BLaER1 treated with 17β-estradiol and CSF1 and Interleukin-3, amounts not matched to agents 10 nM and 100 nM (cell line): ENCODE data around the gene CIAPIN1.
A peak's percentile ranks its signal among the peaks of the same experiment; 100 is the strongest.
"Not testable (repeated sequence)": the region's sequence is repeated elsewhere in the genome, so short reads cannot be mapped to it uniquely, and the experiment has no call there.

Experiments used
- H3K27ac ChIP-seq, 11 experiments: shearing (Covaris generic); formaldehyde crosslinking; 2 replicates each; pipeline ENCODE4 v1.8.1; 2022
- H3K27me3 ChIP-seq, 11 experiments: shearing (Covaris generic); formaldehyde crosslinking; 2 replicates each; pipeline ENCODE4 v1.8.1; 2022
- H3K36me3 ChIP-seq, 11 experiments: shearing (Covaris generic); formaldehyde crosslinking; 2 replicates each; pipeline ENCODE4 v1.8.1; 2022
- H3K4me1 ChIP-seq, 10 experiments: shearing (Covaris generic); formaldehyde crosslinking; 2 replicates each; pipeline ENCODE4 v1.8.1; 2022
- H3K4me2 ChIP-seq, 11 experiments: shearing (Covaris generic); formaldehyde crosslinking; 2 replicates each; pipeline ENCODE4 v1.8.1; 2022
- H3K4me3 ChIP-seq, 10 experiments: shearing (Covaris generic); formaldehyde crosslinking; 2 replicates each; pipeline ENCODE4 v1.8.1; 2022
- H3K9ac ChIP-seq, 11 experiments: shearing (Covaris generic); formaldehyde crosslinking; 2 replicates each; pipeline ENCODE4 v1.8.1; 2022
- H3K9me3 ChIP-seq, 11 experiments: shearing (Covaris generic); formaldehyde crosslinking; replicated peaks in 1 of 11; 2 replicates each; pipeline ENCODE4 v1.8.1; 2022
- H4K20me1 ChIP-seq, 11 experiments: shearing (Covaris generic); formaldehyde crosslinking; 2 replicates each; pipeline ENCODE4 v1.8.1; 2022
- Cebpa-rat ChIP-seq, 11 experiments: shearing (Covaris generic); IDR thresholded peaks; 2 replicates each; pipeline ENCODE4 v1.8.1; 2022

Gene CIAPIN1

GRCh38 chr16:57464523-57464922 is 17.3 kb upstream of the CIAPIN1 start:
- Histone ChIP-seq H3K27ac (no peak overlapping the region), H3K9ac (peak overlapping the region in 3 of 11 experiments; percentile 21 to 90 (median 84); a peak in 3 of 22 replicates), H3K4me1 (peaks cover 10 to 18% (median 13%) of the 10 kb centered on the region in 10 experiments), H3K36me3 (peaks cover 72 to 83% (median 80%) of the 10 kb centered on the region in 11 experiments), H4K20me1 (peaks cover 3 to 62% (median 34%) of the 10 kb centered on the region in 11 experiments; a peak in 19 of 22 replicates), H3K4me2 (no peak overlapping the region), H3K27me3 (no peaks in the 10 kb centered on the region), H3K9me3 (no peaks in the 10 kb centered on the region), H3K4me3 (no peak overlapping the region)
- TF ChIP-seq Cebpa-rat (IDR thresholded peaks at IDR 0.05) = no peak

DNA sequence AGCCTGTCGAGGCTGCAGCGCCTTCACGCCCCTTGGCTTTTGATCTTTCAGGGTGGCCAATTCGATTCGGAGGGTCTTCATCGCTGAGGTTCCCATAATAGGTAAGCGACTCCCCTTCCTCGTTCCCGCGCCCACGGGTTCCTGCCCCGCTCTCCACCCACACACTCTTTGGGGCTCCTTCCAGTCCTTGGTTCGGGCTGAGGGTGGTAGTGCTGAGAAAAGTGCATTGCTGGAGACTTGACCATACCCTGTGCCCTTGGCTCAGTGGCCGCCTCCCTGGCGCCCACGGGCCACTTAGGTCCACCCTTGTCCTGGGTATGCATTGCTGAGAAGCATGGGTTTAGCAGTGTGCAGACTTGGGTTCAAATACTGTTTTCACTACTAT is 15.8 kb upstream of the CIAPIN1 start:
- peak overlapping the region; percentile 89 to 97 (median 92) for H3K4me2 ChIP-seq
- peaks cover 0 to 47% (median 30%) of the 10 kb centered on the region in 11 experiments; a peak in 18 of 22 replicates for H4K20me1 ChIP-seq
- peaks cover 10 to 18% (median 13%) of the 10 kb centered on the region in 10 experiments for H3K4me1 ChIP-seq
- peaks cover 72 to 83% (median 80%) of the 10 kb centered on the region in 11 experiments for H3K36me3 ChIP-seq
- H3K27me3 ChIP-seq = no peaks in the 10 kb centered on the region
- no peak for TF ChIP-seq Cebpa-rat (IDR thresholded peaks at IDR 0.05)
- peak overlapping the region; percentile 76 to 90 (median 82) for H3K4me3 ChIP-seq
- H3K9ac ChIP-seq = peak overlapping the region; percentile 78 to 90 (median 85)
- H3K27ac ChIP-seq = peak overlapping the region; percentile 62 to 78 (median 70); a peak in 21 of 22 replicates
- H3K9me3 ChIP-seq = no peaks in the 10 kb centered on the region

GRCh38 chr16:57462209-57462977 is 15.2 kb upstream of the CIAPIN1 start, which contains the start of gene POLR2C:
TSS of gene POLR2C (plus strand) at chr16:57462679. CDS start at chr16:57462725, 46 bp downstream.
- Histone ChIP-seq H3K36me3 (peaks cover 72 to 83% (median 80%) of the 10 kb centered on the region in 11 experiments), H3K4me2 (peak within 1 kb of the TSS; percentile 89 to 97 (median 92)), H4K20me1 (peaks cover 0 to 41% (median 30%) of the 10 kb centered on the region in 11 experiments; a peak in 18 of 22 replicates), H3K9me3 (no peaks in the 10 kb centered on the region), H3K9ac (peak within 1 kb of the TSS; percentile 78 to 90 (median 85)), H3K4me3 (peak within 1 kb of the TSS; percentile 76 to 90 (median 82)), H3K27ac (peak within 1 kb of the TSS; percentile 62 to 78 (median 70)), H3K4me1 (peaks cover 10 to 18% (median 13%) of the 10 kb centered on the region in 10 experiments), H3K27me3 (no peaks in the 10 kb centered on the region)
- no peak for TF ChIP-seq Cebpa-rat (IDR thresholded peaks at IDR 0.05)

DNA sequence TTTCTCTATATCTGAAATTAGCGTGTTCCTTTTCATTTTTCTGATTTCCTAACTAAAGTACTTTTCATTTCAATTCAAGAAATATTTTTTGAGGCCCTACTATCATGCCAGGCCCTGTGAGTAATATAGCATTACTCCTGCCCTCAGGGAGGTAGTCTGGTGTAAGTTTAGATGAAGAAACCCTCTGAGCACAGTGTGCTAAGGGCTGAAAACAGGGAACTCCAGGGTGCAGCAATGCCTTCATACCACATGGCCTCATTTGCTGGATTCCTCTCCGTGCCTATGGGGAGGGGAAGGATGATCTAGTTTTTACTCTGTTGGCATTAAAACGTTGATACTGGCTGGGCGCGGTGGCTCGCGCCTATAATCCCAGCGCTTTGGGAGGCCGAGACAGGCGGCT is 4.8 kb upstream of the CIAPIN1 start:
- TF ChIP-seq Cebpa-rat (IDR thresholded peaks at IDR 0.05) = no peak
- Histone ChIP-seq H3K4me2 (no peak overlapping the region), H3K27me3 (no peaks in the 10 kb centered on the region), H3K36me3 (peaks cover 61 to 69% (median 64%) of the 10 kb centered on the region in 11 experiments), H3K9ac (no peak overlapping the region), H3K4me3 (no peak overlapping the region), H3K9me3 (no peaks in the 10 kb centered on the region), H3K27ac (no peak overlapping the region), H3K4me1 (peaks cover 7 to 16% (median 13%) of the 10 kb centered on the region in 10 experiments), H4K20me1 (no peaks in the 10 kb centered on the region)

GRCh38 chr16:57446531-57447185 is 527 bp downstream of the CIAPIN1 start:
- peak overlapping the region; percentile 78 to 98 (median 93) for H3K4me2 ChIP-seq
- H3K27ac ChIP-seq = peak overlapping the region; percentile 90 to 96 (median 92)
- TF ChIP-seq Cebpa-rat (IDR thresholded peaks at IDR 0.05) = no peak
- H3K9ac ChIP-seq = peak overlapping the region; percentile 91 to 99 (median 96)
- peaks cover 16 to 36% (median 28%) of the 10 kb centered on the region in 10 experiments for H3K4me1 ChIP-seq
- H3K36me3 ChIP-seq = peaks cover 25 to 40% (median 33%) of the 10 kb centered on the region in 11 experiments
- H3K27me3 ChIP-seq = no peaks in the 10 kb centered on the region
- peak overlapping the region; percentile 80 to 96 (median 88) for H3K4me3 ChIP-seq
- peaks cover 0 to 24% (median 0%) of the 10 kb centered on the region in 11 experiments; a peak in 6 of 22 replicates for H4K20me1 ChIP-seq
- H3K9me3 ChIP-seq = peaks cover 5 to 20% (median 11%) of the 10 kb centered on the region in 11 experiments; a peak in 21 of 22 replicates

DNA sequence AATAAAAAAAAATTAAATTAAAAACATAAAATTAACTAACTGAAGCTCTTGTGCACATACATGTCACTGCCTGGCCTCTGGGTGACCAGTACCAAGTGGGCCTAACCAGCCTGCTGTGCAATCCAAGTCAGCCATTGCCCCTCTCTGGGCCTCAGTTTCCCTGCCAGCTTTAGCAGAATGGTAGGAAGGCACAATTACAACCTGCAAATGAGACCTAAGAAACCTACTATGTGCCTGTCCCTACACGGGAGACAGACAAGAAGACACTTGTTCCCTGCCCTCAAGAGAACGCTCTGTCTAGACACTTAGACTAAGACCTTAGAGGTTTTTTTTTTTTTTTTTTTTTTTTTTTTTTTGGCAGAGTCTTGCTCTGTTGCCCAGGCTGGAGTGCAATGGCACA is 1.7 kb downstream of the CIAPIN1 start:
- Histone ChIP-seq H3K27me3 (no peaks in the 10 kb centered on the region), H3K9ac (peak overlapping the region in 3 of 11 experiments; percentile 1 to 99 (median 95); a peak in 1 of 22 replicates), H3K36me3 (peaks cover 27 to 40% (median 35%) of the 10 kb centered on the region in 11 experiments), H3K27ac (no peak overlapping the region), H3K4me2 (peak overlapping the region in 9 of 11 experiments; percentile 7 to 98 (median 93); a peak in 14 of 22 replicates), H3K9me3 (peaks cover 16 to 32% (median 23%) of the 10 kb centered on the region in 11 experiments), H3K4me1 (peaks cover 16 to 36% (median 28%) of the 10 kb centered on the region in 10 experiments), H4K20me1 (peaks cover 0 to 24% (median 0%) of the 10 kb centered on the region in 11 experiments; a peak in 6 of 22 replicates), H3K4me3 (no peak overlapping the region)
- no peak for TF ChIP-seq Cebpa-rat (IDR thresholded peaks at IDR 0.05)

DNA sequence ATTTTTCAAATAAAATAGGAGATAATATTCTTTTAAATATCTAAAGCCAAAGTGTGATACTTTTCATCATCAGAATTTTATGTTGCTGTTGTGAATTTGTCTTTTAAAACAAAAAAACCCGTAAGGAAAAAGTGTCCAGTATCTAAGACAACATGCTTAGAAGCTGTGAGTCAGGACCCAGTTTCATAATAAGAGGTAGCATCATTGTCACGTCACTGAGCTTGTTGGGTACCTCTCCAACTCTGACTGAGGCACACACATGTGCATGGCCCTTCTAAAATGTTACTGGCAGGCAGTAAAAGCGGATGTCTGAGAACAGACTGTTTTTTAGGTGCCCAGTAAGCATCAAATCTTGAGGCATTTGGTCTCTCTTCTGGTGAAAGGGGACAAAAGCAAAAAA is 2.5 kb downstream of the CIAPIN1 start:
- Histone ChIP-seq H3K4me1 (peaks cover 16 to 36% (median 28%) of the 10 kb centered on the region in 10 experiments), H3K4me2 (0 out of 22 replicates have a peak overlapping the region, but pooled peaks of 1 of the 11 experiments have one; percentile 97), H3K9ac (0 out of 22 replicates have a peak overlapping the region, but pooled peaks of 1 of the 11 experiments have one; percentile 7), H3K4me3 (no peak overlapping the region), H3K36me3 (peaks cover 35 to 45% (median 43%) of the 10 kb centered on the region in 11 experiments), H4K20me1 (peaks cover 0 to 24% (median 0%) of the 10 kb centered on the region in 11 experiments; a peak in 6 of 22 replicates), H3K27ac (no peak overlapping the region), H3K9me3 (peaks cover 24 to 40% (median 31%) of the 10 kb centered on the region in 11 experiments), H3K27me3 (no peaks in the 10 kb centered on the region)
- no peak for TF ChIP-seq Cebpa-rat (IDR thresholded peaks at IDR 0.05)

DNA sequence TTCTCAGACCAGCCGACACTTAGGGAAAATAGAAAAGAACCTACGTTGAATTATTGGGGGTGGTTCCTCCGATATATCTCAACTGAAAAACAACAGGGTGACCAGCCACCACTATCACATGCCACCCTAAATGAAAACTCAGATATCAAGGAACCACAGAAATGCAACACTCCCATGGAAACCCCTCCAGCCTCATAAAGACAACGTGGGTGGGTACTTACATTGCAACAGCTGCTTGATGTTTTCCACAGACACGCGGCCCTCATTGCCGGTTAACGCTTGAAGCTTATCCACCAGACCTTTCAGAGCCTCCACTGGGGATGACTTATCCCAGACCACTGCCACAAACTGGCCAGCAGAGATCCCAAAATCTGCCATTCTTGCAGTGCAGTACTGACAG is 6.6 kb downstream of the CIAPIN1 start:
- H3K9me3 ChIP-seq = peaks cover 25 to 41% (median 33%) of the 10 kb centered on the region in 11 experiments
- H3K4me1 ChIP-seq, H3K27me3 ChIP-seq, H3K4me2 ChIP-seq, H3K27ac ChIP-seq, H3K9ac ChIP-seq: not testable (repeated sequence)
- H3K36me3 ChIP-seq = peaks cover 74 to 86% (median 83%) of the 10 kb centered on the region in 11 experiments
- H3K4me3 ChIP-seq = peak overlapping the region in 4 of 10 experiments; percentile 13 to 37 (median 23); a peak in 2 of 20 replicates
- peaks cover 0 to 21% (median 0%) of the 10 kb centered on the region in 11 experiments; a peak in 7 of 22 replicates for H4K20me1 ChIP-seq

DNA sequence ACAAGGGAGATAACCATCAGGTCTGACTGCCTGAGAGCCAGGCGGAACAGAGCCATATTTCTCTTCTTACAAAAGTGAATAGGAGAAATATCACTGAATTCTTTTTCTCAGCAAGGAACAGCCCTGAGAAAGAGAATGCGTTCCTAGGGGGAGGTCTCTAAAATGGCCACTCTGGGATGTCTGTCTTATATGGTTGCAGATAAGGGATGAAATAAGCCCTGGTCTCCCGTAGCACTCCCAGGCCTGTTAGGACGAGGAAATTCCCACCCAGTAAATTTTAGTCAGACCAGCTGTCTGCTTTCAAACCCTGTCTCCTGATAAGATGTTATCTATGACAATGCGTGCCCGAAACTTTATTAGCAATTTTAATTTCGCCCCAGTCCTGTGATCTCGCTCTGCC is 7.2 kb downstream of the CIAPIN1 start:
- H3K27me3 ChIP-seq, H3K9ac ChIP-seq, H3K4me1 ChIP-seq, H3K4me2 ChIP-seq, H3K27ac ChIP-seq: not testable (repeated sequence)
- Histone ChIP-seq H3K4me3 (peak overlapping the region in 1 of 10 experiments; percentile 13; a peak in 1 of 20 replicates), H3K36me3 (peaks cover 80 to 92% (median 89%) of the 10 kb centered on the region in 11 experiments), H3K9me3 (peaks cover 25 to 41% (median 33%) of the 10 kb centered on the region in 11 experiments), H4K20me1 (peaks cover 0 to 15% (median 0%) of the 10 kb centered on the region in 11 experiments; a peak in 6 of 22 replicates)
